ENCODE data around the gene CDV3. TPM values are rescaled to one million over a fixed set of nuclear protein-coding genes. Genes with fewer than 3 reads are reported as not detected.

Gene CDV3
- total and polyA plus RNA-seq, 2 donors (not counting 3 experiments of a cell fraction or from before 2014, with no cell fraction given): 46.7 to 229 TPM

DNA sequence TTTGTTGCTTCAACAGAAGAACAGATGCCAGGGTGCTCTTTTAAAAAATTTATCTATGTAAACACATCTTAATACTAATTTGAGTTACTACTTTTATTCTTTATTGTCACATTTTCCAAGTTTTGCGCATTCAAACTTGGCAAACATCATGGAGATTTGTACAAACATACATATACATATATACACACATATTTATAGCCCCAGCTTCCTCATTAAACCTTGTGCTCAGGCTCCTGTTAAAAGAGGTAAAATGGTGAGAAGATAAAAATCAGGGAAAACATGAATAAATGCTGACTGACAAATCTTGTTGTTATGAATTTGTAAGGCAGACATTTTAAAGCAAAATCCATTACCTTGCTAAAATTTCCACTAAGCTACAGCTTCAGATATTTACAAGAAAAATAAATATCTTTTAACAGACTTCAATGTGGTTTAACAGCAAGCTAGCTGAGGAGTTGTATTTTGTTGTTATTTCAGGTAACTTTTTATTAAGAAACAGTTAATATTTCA lies 27.1 kb downstream of the CDV3 start:
- TF ChIP-seq JUN (IDR thresholded peaks at IDR 0.05; ENCODE audit: borderline replicate concordance, insufficient read depth, insufficient read length, low read depth): no peak
- TF ChIP-seq, protein P1, sequence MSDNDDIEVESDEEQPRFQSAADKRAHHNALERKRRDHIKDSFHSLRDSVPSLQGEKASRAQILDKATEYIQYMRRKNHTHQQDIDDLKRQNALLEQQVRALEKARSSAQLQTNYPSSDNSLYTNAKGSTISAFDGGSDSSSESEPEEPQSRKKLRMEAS (IDR thresholded peaks at IDR 0.05; ENCODE audit: insufficient read depth, insufficient read length): no peak
- no peak for TF ChIP-seq POLR2A (IDR thresholded peaks at IDR 0.05; ENCODE audit: low read depth, low read length)
- no peak for TF ChIP-seq GATA2 (IDR thresholded peaks at IDR 0.05; ENCODE audit: insufficient read depth, insufficient read length, low read depth, low read length)
- TF ChIP-seq POLR2AphosphoS5 (IDR thresholded peaks at IDR 0.05; ENCODE audit: insufficient read depth, low read depth, low read length): no peak
- TF ChIP-seq, protein P2, sequence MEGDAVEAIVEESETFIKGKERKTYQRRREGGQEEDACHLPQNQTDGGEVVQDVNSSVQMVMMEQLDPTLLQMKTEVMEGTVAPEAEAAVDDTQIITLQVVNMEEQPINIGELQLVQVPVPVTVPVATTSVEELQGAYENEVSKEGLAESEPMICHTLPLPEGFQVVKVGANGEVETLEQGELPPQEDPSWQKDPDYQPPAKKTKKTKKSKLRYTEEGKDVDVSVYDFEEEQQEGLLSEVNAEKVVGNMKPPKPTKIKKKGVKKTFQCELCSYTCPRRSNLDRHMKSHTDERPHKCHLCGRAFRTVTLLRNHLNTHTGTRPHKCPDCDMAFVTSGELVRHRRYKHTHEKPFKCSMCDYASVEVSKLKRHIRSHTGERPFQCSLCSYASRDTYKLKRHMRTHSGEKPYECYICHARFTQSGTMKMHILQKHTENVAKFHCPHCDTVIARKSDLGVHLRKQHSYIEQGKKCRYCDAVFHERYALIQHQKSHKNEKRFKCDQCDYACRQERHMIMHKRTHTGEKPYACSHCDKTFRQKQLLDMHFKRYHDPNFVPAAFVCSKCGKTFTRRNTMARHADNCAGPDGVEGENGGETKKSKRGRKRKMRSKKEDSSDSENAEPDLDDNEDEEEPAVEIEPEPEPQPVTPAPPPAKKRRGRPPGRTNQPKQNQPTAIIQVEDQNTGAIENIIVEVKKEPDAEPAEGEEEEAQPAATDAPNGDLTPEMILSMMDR (IDR thresholded peaks at IDR 0.05; ENCODE audit: extremely low read depth in 1 of 2, insufficient read depth in 1 of 2, low read depth in 1 of 2, low read length in 2 of 2): no peak
- no peak for TF ChIP-seq FOS (IDR thresholded peaks at IDR 0.05; ENCODE audit: borderline replicate concordance, insufficient read depth, low read length)
- TF ChIP-seq MYC (IDR thresholded peaks at IDR 0.05; ENCODE audit: low read depth, low read length): no peak
- TF ChIP-seq EZH2 (IDR thresholded peaks at IDR 0.05; ENCODE audit: borderline replicate concordance, low read depth, low read length, severe bottlenecking): no peak
- Histone ChIP-seq H3K4me2 (ENCODE audit: insufficient read depth, low read length) (no peak overlapping the region), H3K79me2 (ENCODE audit: control insufficient read depth, insufficient read depth, low read length) (no peaks in the 10 kb centered on the region), H3K4me3 (replicated peaks in 1 of 3; ENCODE audit: insufficient read depth in 1 of 3, low read depth in 1 of 3, low read length in 3 of 3) (no peak overlapping the region), H3K27ac (ENCODE audit: insufficient read depth, low read depth, low read length) (no peak overlapping the region), H2AFZ (ENCODE audit: low read depth, low read length) (no peak overlapping the region), H3K4me1 (ENCODE audit: control insufficient read depth, extremely low read depth, insufficient read depth, low read length) (peaks cover 2% of the 10 kb centered on the region), H3K9me1 (replicated peaks; ENCODE audit: control insufficient read depth, extremely low read depth, insufficient read depth, low read length) (no peaks in the 10 kb centered on the region), H3K27me3 (ENCODE audit: control insufficient read depth in 2 of 2, insufficient read depth in 2 of 2, low read length in 2 of 2) (no peaks in the 10 kb centered on the region), H3K9me3 (replicated peaks; ENCODE audit: control insufficient read depth, insufficient read depth, low read length) (no peaks in the 10 kb centered on the region), H3K36me3 (ENCODE audit: control insufficient read depth in 2 of 2, extremely low read depth in 1 of 2, insufficient read depth in 2 of 2, low read length in 2 of 2) (no peaks in the 10 kb centered on the region), H4K20me1 (replicated peaks; ENCODE audit: control insufficient read depth, extremely low read depth, insufficient read depth, low read length) (no peaks in the 10 kb centered on the region), H3K9ac (replicated peaks; ENCODE audit: extremely low read depth, insufficient read depth, low read length) (no peak overlapping the region)
- BruUV-seq (replicated peaks): TSS peak; percentile 60
- DNase-seq (ENCODE audit: low read depth, low spot score): no peak
- ChIA-PET CTCF (no interaction called here), POLR2A (no interaction called here)
- dilution Hi-C loops (cut with MboI; ENCODE audit: extremely low pct_ligation_motif_present, low sequenced_read_pairs): no loop called here
- intact Hi-C loops (cut with micrococcal nuclease): no loop called here
- FAIRE-seq: no peak

Data from endothelial cell of umbilical vein (primary cell).